Adrenal gland (tissue), 5 donors: ENCODE results near the gene ERBB4.

ENCODE experiments used
- POLR2A ChIP-seq, 2 donors: fragments of 450-650 bp; IDR thresholded peaks; one replicate each; pipeline ENCODE4 v1.6.1; 2017; ENCODE audit warnings: antibody characterized with exemption in 2 of 2, mild to moderate bottlenecking in 2 of 2, moderate library complexity in 1 of 2
- TF ChIP-seq, protein P1 (sequence below), 6 experiments: fragments of 450-650 bp in 4 of 6; fragments of 200-600 bp in 2 of 6; sonication (generic) in 1 of 6; IDR thresholded peaks; 1 replicate in 5 of 6; 2 replicates in 1 of 6; pipeline versions ENCODE4 v1.5.1 to v1.8.0; 2016 to 2021; ENCODE audit warnings: antibody characterized with exemption in 6 of 6, mild to moderate bottlenecking in 2 of 6, moderate library complexity in 1 of 6
- donor health status: DM: no; HTN: no; CAD: no.

DNA sequence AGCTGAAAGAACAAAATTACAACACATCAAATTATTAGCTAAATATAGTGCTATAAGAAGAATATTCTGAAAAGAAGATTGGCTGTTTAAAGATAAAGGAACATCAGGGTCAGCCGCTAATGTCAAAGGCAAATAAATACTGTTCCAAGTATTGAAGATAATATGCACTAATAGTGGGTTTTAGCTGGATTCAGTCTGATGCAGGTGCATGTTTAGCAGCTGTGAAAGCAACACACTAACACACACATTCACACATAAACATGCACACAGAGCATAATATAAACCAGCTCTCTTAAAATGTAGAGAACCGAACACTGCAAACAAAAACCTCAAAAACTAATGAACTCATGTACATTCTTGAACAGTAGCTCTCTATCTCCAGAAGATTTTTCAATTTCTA is 634.6 kb downstream of the ERBB4 start:
- TF ChIP-seq, protein P1, sequence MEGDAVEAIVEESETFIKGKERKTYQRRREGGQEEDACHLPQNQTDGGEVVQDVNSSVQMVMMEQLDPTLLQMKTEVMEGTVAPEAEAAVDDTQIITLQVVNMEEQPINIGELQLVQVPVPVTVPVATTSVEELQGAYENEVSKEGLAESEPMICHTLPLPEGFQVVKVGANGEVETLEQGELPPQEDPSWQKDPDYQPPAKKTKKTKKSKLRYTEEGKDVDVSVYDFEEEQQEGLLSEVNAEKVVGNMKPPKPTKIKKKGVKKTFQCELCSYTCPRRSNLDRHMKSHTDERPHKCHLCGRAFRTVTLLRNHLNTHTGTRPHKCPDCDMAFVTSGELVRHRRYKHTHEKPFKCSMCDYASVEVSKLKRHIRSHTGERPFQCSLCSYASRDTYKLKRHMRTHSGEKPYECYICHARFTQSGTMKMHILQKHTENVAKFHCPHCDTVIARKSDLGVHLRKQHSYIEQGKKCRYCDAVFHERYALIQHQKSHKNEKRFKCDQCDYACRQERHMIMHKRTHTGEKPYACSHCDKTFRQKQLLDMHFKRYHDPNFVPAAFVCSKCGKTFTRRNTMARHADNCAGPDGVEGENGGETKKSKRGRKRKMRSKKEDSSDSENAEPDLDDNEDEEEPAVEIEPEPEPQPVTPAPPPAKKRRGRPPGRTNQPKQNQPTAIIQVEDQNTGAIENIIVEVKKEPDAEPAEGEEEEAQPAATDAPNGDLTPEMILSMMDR (IDR thresholded peaks at IDR 0.05): no peak
- no peak for TF ChIP-seq POLR2A (IDR thresholded peaks at IDR 0.05)
